Activated CD4-positive, alpha-beta T cell treated with anti-CD3 and anti-CD28 coated beads, Interleukin-2, amount 50 U/mL, for 24 hours (primary cell): Measurements from ENCODE around the gene KCNG4.
A peak's percentile ranks its signal among the peaks of the same experiment; 100 is the strongest.

ENCODE experiments used
- DNase-seq, 2 donors: peaks; one replicate each; pipeline ENCODE4 v3.0.0-alpha.2; 2020; ENCODE audit warnings: low read depth in 1 of 2, low spot score in 1 of 2

The KCNG4 gene

DNA sequence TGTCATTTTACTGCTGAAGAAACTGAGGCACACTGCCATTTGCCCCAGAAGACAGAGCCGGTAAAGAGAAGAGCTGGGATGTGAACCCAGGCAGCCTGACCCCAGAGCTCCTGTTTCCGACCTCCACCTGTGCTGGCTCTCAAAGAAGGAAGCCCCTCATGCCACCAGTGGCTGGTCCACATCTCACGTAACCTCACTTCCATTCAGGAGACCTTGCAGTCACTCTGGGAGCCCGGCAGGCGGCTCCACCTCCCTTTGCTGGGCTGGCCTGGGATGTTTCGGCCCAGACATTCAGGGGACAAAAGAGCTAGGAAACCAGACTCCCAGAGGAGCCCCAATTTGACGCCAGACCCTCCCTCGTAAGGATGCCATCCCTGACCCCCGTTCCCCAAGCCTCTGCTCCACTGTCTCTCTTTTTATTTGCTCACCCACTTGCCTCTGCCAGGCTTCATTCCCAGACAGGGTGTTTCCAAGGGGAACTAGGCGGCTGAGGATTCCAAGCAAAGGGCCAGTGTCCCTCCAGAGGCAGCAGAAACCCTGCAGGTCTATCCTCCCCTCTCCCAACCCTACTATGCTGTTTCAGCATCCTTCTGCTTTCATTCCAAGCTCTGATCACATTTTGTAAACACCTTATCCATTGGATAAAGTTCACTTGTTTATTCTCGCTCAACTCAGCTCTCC lies 55.8 kb downstream of the KCNG4 start:
- no peak for DNase-seq

DNA sequence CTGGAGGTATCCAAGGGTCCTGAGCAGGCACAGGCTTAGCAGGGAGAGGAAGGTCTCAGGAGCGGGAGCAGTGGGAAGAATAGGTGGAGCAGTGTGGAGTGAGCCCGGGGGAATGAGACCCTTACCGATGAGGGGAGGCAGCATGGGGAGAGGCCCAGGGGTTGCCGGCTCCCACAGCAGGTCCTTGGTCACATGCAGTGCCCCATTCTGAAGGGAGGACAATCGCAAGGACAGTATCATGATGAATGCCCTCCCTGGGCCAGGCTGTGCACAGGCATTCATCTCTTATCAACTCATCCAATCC lies 56.3 kb downstream of the KCNG4 start:
- no peak for DNase-seq

DNA sequence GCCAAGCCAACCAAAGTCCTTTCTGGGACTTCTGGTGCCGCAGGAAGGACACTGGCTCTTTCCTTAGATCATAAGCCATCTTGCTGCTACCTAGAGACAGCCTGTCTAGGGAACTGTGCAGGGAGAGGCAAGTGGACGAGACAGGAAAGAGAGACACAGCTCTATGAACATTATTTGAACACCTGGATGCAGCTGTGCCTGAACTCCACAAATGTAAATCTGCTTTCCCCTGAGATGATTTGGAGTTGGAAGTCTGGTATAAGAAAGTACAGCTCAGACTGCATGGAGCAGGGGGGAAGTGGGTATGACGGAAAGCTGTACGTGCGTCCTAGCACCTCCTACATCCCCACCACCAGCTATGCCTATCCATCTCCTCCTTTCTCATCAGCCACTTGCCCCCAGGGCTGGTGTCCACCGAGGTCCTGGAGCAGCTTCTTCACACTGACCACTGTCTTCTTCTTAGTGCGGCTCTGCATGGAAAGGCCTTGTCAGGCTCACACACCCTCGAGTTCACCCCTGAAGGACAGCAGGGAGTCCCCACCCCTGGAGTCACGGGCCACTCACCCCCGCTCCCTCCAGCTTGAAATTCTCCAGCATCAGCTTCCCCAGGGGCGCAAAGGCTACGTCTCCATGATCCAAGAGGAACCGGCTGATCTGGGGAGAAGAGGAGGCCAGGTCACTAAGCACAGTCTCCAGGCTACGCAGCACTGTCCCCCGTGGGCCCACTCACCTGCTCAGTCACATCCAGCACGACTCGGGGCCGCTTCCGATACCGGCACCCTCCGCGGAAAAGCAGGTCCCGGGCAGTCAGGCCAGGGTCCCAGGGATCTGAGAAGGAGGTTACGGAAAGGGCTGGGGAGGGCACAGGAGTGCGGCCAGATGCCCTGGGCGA lies 56.9 kb downstream of the KCNG4 start:
- no peak for DNase-seq

DNA sequence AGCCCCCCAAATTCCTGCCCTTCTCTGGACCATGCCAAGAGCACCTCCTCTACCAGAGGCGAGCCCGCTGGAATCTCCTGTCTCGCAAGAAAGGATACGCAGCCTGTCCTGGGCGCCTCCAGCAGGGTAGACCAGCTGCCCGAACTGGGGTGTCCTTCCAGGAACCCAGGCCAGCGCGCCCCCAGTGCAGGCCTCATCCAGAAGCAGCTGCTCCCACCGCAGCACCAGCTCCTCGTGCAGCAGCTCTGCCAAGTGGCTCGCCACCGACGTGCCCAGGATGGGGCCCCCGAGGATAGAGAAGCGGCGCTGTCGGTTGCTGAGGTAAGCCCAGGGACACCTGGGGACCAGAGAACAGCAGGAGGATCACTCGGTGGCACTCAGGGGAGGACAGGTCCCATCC lies 57.7 kb downstream of the KCNG4 start:
- no peak for DNase-seq

DNA sequence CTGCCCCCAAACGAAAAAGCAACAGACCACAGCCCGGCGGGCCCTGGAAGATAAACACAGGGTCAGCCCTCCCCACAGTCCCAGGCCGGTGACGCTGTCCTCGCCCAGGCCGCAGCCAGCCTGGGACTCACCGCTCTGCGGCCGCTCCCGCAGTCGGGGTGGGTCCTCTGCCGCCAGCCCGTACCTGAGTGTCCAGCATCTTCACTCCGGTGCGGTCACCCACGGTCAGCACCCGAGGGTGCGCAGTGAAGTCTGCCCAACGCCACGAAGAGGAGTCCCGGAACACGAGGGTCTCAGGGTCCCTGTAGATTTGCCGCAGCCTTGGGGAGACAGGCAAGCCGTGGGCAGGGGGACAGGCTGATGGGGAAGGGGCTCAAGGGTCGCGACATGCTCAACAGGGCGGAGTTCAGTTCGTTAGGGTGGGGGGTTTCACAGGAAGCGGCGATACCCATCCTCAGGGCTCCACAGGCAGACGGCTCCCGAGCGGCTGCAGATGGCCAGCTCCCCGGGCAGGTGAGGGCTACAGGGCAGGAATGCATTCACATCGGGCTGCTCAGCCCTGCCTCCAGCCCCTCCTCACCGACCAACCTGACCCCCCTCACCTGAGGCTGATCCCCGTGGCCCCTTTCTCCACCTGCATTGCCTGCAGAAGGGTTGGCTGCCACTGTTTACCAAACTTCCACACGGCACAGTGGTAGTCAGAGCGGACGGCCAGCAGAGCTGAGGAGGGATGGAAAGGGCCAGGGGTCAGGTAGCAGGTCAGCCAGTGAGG lies 58.5 kb downstream of the KCNG4 start:
- no peak for DNase-seq

DNA sequence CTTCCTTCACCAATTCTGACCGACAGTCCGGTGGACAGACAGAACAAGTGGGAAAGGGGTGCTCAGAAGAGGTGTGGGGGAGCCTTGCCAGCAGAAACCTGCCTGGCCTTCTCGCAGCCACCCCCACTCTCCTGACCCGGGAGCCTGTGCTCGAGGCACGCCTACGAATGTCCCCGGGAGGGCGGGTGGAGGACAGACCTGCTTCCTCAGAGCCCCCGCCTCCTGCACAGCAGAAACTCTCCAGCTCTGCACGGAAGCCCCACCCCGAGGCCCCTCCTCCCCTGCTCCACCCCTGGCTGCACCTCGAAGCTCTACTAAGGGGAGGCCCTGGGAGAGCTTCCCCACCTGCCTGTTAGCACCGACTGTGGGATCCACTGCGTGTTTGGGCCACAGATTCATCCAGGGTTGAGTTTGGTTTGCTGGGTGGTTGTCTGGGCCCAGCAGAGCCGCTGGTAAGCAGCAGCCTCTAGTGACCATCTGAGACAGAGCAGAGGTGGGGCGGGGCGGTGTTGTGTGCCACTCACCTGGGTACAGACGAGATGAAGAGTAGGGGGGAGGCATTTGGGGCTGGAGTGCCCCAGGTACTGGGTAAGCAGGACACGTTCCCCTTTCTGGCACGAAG lies 59.2 kb downstream of the KCNG4 start:
- no peak for DNase-seq

DNA sequence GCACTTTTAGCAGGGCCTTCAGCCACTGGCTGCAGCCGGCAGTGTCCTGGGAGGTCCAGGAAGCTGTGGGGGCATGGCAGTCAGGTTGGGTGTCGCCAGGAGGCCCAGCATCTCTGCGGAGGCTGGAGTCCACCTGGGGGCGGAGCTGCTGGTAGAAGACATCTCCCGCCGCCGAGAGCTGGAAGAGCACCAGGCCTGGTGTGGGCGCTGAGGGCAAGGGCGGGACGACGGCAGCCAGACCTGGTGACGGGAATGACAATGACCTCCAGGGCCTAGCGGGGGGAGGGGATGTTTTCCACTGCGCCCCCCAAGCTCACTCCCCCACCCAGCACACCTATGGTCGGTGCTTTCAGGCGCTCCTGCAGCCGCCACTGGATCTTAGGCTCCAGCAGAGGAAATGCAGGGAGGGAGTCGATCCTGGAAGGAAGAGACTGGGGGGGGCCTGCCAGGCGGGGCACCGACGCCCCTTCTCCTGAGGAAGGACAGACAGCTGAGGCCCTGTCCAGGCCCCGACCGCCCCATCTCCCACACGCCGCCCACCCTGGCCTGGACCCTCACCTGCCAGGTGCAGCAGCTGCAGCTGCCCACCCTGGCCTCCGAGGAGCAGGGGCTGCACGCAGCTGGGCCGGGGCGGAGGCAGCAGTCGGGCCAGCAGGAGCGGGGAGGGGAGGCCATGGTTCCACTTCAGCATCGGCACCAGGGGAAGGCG lies 60.0 kb downstream of the KCNG4 start:
- DNase-seq = no peak

DNA sequence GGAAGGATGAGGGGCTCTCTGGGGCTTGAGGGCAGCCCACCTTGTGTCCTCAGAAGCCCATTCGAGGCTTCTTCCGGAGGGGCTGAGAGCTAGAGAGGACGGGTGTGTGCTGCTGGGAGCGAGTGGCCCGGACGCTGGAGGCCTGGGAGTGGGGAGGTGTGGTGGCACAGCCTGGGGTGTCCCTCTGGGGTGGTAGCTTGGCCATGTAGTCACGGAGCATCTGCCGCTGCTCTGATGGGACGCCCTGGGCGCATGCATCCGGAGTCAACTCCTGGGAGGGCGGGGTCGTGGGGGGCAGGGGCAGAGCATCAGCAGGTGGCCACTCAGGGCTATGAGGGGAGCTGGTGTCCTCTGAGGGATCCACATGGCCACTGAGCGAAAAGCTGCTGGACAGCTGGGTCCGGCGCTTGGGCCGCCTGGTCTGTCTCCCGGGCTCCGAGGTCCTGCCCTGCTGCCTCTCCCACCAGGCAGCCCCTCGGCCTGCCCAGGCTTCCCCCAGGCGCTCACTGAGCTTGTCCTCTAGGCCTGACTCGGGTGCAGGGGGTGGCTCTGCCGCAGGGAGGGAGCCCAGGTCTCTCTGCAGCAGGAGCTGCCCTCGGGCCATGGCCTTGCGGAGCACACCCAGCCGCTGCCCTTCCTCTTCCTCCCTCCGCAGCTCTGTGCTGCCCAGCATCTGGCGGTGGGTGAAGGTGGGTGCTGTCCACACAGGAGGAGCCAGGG lies 60.8 kb downstream of the KCNG4 start:
- no peak for DNase-seq

DNA sequence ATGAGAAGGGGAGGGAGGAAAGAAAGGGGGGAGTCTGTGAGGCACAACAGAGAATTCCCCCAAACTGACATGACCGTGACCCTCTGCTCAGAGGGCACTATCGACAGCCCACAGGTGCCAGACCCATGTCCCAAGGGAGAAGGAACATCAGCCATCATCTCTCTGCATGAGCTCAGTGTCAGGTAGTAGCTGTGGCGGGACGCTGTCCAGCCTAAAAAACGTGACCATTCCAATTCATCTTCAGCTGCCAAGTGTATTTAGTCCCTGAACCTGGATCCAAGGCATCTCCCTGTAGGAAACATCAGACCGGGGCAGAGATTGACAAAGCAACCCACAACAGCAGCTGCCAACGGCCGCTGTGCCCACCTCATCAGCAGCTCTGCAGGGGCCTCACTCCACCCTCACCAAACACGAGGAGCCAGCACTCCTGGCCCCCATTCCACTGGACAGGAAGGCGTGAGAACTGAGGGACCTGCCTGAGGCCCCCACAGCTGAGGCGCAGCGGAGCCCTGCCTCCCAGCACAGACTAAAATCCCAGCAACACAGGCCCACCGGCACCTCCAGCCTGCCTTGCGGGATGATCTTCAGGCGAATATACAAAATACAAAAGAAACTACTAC lies 61.6 kb downstream of the KCNG4 start:
- no peak for DNase-seq

DNA sequence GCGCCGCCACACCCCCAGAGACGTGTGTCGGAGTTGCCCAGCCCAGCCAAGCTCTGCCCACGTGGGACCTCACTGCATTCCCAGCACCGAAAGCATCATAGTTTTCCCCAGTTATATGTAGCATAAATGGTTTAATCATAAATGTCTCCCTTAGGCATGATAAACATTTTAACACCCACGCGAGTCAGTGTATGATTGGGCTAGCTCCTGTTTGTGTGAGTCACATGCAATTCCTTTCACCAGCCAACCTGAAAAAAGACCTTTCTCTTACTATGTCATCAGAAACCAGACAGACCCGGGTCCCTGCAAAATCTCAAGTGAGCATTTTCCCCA lies 62.1 kb downstream of the KCNG4 start:
- no peak for DNase-seq

DNA sequence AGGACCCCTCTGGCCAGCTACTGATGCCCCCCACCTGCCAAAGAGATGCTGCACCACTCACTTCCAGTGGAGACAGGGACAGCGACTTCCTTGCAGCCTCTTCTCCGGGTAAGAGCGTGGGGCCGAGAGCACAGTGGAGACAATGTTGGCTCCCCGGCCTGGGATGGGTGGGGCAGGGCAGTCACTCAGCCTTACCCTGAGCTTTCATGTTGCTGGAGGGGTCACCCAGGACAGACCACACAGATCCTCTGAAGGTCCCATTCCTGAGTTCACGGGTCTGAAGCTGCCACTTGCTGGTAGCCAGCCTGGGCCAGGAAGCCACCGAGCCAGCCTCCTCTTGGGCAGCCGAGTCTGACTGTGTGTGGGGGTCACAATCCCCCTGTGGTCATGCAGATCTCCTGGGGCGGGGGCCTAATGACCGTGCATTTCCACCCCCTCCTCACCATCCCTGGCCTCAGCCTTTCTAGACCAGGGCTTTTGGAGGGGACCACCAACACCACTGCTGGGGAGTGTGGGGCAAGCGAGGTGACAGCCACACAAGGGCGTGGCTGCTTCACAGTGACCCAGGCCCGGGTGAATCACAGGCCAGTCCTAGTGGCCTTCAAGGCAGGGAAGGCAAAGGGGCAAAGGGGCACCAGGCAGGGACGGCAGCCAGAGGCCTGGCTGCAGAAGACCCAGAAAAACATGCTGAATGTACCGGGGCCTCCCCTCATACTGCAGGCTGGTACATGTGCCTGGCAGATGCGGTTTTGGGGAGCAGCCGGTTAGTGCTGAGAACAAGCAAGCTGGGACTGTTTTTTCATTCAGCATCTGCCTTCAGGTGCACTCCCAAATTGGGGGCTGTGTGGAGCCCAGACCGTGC lies 63.4 kb downstream of the KCNG4 start:
- no peak for DNase-seq

DNA sequence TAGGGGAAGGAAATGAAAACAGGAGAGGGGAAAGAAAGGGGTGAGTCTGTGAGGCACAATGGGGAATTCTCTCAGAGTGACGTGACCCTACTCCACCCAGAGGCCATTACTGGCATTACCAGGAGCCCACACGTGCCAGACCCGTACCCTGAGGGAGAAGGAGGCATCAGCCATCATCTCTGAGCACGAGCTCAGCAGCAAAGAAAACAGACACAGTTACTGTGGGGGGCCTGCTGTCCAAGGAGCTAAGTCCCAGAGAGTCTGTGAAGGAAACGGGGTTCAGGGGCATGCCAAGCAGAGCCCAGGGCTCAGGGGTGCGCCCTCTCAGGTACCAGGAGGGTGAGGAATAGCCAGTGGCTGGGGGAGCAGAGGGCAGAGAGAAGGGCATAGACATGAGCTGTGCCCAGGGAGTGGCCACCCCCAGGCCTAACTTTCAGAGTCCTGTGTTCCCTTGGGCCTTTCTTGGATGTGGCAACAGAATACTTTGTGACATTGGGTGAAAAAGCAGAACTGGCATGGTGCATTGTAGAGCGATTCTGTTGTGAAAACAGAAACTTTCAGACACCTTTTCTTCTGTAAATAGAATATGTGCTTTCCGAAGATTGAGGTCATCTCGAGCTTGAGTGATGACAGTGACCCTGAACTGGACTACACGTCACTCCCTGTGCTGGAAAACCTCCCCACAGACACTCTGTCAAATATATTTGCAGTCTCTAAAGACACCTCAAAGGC lies 64.3 kb downstream of the KCNG4 start:
- DNase-seq = peak in 1 of 2 donors; percentile 68

DNA sequence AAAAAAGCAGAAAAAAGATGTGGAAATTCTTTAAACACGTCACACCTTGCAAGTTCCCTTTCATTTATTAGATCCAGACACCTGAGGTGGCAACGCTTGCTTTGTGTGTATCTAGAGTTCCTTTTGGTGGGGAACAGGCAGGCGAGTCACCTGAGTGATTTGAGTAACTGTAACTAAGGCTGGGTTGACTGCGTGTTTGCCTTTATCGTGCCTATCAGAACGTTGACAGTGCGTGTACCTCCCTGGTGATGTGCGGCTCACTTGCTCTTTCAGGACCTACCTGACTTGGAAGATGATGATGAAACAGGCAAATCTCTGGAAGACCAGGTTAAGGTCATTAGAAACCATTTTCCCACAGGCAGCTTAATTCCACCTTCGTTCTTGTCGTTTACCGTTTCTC lies 65.4 kb downstream of the KCNG4 start:
- no peak for DNase-seq

DNA sequence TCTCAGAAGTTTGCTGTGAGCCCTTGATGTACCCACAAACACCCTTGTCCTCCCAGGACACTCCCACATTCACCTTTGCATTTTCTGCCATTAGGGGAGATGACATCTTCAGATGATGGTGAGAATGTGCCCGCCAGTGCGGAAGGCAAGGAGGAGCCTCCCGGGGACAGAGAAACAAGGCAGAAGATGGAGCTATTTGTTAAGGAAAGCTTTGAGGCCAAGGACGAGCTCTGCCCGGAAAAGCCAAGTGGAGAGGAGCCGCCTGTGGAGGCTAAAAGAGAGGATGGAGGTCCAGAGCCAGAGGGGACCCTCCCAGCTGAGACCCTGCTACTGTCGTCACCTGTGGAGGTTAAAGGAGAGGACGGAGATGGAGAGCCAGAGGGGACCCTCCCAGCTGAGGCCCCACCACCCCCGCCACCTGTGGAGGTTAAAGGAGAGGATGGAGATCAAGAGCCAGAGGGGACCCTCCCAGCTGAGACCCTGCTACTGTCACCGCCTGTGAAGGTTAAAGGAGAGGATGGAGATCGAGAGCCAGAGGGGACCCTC lies 70.0 kb downstream of the KCNG4 start:
- DNase-seq = no peak
